Calu3 (cell line): ENCODE results near the gene PCARE. TPM values are rescaled to one million over a fixed set of nuclear protein-coding genes. Genes with fewer than 3 reads are reported as not detected.

ENCODE experiments used
- BruUV-seq: library from RNA; stranded (reverse); fragments of 400-500 nt; replicated peaks from 2 replicates; lab custom pipeline; 2021; lab: Mats Ljungman, UMichigan
- CTCF ChIA-PET: fragments of 300-600 bp; sonication (Branson Sonifier 250); formaldehyde crosslinking; loops from one replicate; lab custom pipeline; 2022; ENCODE audit warnings: antibody characterized with exemption; lab: Charles Lee
- DNase-seq: peaks from one replicate; pipeline ENCODE4 v3.0.0; 2022
- H3K27ac Mint-ChIP-seq: one replicate; pipeline ENCODE4 v1.8.0; 2022; ENCODE audit warnings: mixed read lengths; ENCODE audit not compliant: unreplicated experiment
- H3K27me3 Mint-ChIP-seq: one replicate; pipeline ENCODE4 v1.8.0; 2022; ENCODE audit warnings: mixed read lengths; ENCODE audit not compliant: unreplicated experiment
- H3K36me3 Mint-ChIP-seq: one replicate; pipeline ENCODE4 v1.8.0; 2022; ENCODE audit warnings: mild to moderate bottlenecking, moderate library complexity, mixed read lengths; ENCODE audit not compliant: insufficient read depth, unreplicated experiment
- H3K4me1 Mint-ChIP-seq: one replicate; pipeline ENCODE4 v1.8.0; 2022; ENCODE audit warnings: mild to moderate bottlenecking, low read depth, mixed read lengths; ENCODE audit not compliant: unreplicated experiment
- H3K4me3 Mint-ChIP-seq: one replicate; pipeline ENCODE4 v1.8.0; 2022; ENCODE audit warnings: mild to moderate bottlenecking, low read depth, moderate library complexity, mixed read lengths; ENCODE audit not compliant: unreplicated experiment
- H3K9me3 Mint-ChIP-seq: one replicate; pipeline ENCODE4 v1.8.0; 2022; ENCODE audit warnings: low read depth, mixed read lengths; ENCODE audit not compliant: unreplicated experiment
- intact Hi-C: fragments of 100-400 bp; cut with micrococcal nuclease; formaldehyde crosslinking; loops from one replicate; pipeline ENCODE4 v1.10.0; 2022; ENCODE audit not compliant: unreplicated experiment
- total RNA-seq: library from RNA; stranded (reverse); gene quantifications from 2 replicates; pipeline ENCODE4 v1.2.3, GENCODE V29; 2022
- TF ChIP-seq, protein P1 (sequence below): fragments of 200-600 bp; IDR thresholded peaks from one replicate; pipeline ENCODE4 v1.8.0; 2022; ENCODE audit warnings: antibody characterized with exemption; ENCODE audit not compliant: unreplicated experiment

The PCARE gene
- total RNA-seq, 1 experiment from 2014 or later: not detected

DNA sequence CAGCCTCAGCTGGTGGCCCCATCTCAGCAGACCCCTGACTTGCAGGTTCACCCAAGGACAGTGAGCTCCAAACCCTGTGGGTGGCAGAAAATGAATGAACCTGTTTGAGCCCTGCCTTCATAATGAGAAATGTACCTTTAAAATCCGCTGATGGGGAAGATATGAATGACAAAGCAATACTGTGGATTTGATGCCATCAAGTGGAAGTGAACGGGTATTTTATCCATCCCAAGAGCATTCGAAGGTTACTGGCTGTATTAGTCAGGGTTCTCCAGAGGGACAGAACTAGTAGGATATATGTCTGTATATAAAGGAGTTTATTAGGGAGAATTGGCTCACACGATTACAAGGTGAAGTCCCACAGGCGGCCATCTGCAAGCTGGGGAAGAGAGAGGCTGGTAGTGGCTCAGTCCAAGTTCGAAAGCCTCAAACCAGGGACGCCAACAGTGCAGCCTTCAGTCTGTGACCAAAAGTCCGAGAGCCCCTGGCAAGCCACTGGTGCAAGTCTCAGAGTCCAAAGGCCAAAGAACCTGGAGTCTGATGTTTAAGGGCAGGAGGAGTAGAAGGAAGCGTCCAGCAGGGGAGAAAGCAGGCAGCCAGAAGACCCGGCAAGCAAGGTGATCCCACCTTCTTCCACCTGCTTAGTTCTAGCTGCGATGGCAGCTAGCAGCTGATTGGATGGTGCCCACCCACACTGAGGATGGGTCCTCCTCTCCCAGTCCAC lies 61.1 kb downstream of the PCARE start:
- H3K4me3 Mint-ChIP-seq: no peak overlapping the region
- CTCF ChIA-PET: interaction anchor here (0.5 to 1.3 kb wide), 3 partner anchors 12 to 32 kb away, joined by 3 to 5 read pairs (median 3); partner anchors contain the start of gene TOGARAM2
- TF ChIP-seq, protein P1, sequence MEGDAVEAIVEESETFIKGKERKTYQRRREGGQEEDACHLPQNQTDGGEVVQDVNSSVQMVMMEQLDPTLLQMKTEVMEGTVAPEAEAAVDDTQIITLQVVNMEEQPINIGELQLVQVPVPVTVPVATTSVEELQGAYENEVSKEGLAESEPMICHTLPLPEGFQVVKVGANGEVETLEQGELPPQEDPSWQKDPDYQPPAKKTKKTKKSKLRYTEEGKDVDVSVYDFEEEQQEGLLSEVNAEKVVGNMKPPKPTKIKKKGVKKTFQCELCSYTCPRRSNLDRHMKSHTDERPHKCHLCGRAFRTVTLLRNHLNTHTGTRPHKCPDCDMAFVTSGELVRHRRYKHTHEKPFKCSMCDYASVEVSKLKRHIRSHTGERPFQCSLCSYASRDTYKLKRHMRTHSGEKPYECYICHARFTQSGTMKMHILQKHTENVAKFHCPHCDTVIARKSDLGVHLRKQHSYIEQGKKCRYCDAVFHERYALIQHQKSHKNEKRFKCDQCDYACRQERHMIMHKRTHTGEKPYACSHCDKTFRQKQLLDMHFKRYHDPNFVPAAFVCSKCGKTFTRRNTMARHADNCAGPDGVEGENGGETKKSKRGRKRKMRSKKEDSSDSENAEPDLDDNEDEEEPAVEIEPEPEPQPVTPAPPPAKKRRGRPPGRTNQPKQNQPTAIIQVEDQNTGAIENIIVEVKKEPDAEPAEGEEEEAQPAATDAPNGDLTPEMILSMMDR: no peak
- H3K27me3 Mint-ChIP-seq: peaks cover 11% of the 10 kb centered on the region
- H3K36me3 Mint-ChIP-seq: no peaks in the 10 kb centered on the region
- peaks cover 9% of the 10 kb centered on the region for H3K4me1 Mint-ChIP-seq
- intact Hi-C loops: loop anchor here (1.0 kb wide), 1 partner anchor 55 kb away; no protein-coding TSS in a partner anchor
- no peak overlapping the region for H3K27ac Mint-ChIP-seq
- no peak for DNase-seq
- no peaks in the 10 kb centered on the region for H3K9me3 Mint-ChIP-seq
- BruUV-seq: no TSS peak

DNA sequence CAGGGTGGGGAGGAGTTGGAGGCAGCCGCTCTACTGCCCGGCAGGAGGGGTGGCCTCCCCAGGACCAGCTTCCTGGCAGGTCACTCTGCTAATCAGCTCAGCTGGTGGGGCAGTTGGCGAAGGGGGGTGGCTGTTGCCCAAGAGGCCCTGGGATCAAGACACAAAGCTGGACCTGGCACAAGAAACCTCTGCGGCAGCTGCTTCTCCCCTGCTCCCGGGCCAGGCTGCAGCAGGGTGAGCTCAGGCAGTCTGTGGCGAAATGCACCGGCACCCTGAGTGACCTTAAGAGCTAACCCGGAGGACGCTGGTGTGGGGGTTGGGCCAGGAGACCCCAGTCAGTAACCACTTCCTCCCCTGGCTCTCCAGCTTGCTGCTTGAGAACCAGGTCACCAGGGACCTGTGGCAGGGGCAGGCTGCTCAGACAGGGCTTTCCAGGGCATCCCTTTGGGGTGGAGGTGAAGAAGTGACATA lies 62.1 kb downstream of the PCARE start:
- TF ChIP-seq, protein P1: no peak

More for the DNA sequence above, 62.1 kb downstream of the PCARE start:
- H3K4me1 Mint-ChIP-seq: peaks cover 9% of the 10 kb centered on the region
- H3K4me3 Mint-ChIP-seq: no peak overlapping the region
- H3K36me3 Mint-ChIP-seq: no peaks in the 10 kb centered on the region
- no peaks in the 10 kb centered on the region for H3K9me3 Mint-ChIP-seq
- DNase-seq: no peak
- no peak overlapping the region for H3K27ac Mint-ChIP-seq
- CTCF ChIA-PET: interaction anchor here (0.5 to 1.5 kb wide), 6 partner anchors 11 to 48 kb away, joined by 3 to 8 read pairs (median 3); partner anchors contain the start of gene TOGARAM2
- intact Hi-C loops: no loop called here
- peaks cover 11% of the 10 kb centered on the region for H3K27me3 Mint-ChIP-seq
- no TSS peak for BruUV-seq

Other genes starting within 250 kb of the PCARE start
- 17.0 and 18.1 TPM in 2 replicates for gene TRMT61B, start 204.2 kb downstream of the PCARE start, total RNA-seq
- gene WDR43, start 179.9 kb downstream of the PCARE start, total RNA-seq: 84.4 and 85.6 TPM in 2 replicates
- 0.47 and 0.85 TPM in 2 replicates for gene TOGARAM2, start 93.2 kb downstream of the PCARE start, total RNA-seq
- 136 and 184 TPM in 2 replicates for gene CLIP4, start 40.9 kb upstream of the PCARE start, total RNA-seq